Esophagus muscularis mucosa (tissue), 4 donors: ENCODE measurements around the gene LYZL4. TPM values are rescaled to one million over a fixed set of nuclear protein-coding genes. Genes with fewer than 3 reads are reported as not detected.

Experiments
- DNase-seq: peaks from one replicate; pipeline ENCODE4 v3.0.0-alpha.2; 2017; ENCODE audit errors: extremely low spot score
- H3K27ac ChIP-seq, 4 donors: fragments of 200-600 bp; sonication (generic); replicated peaks in 1 of 4; 1 replicate in 3 of 4; 2 replicates in 1 of 4; pipeline ENCODE4 v1.5.1; 2016 to 2019; ENCODE audit warnings: mild to moderate bottlenecking in 1 of 4
- H3K27me3 ChIP-seq, 4 donors: fragments of 200-600 bp; sonication (generic); one replicate each; pipeline versions ENCODE4 v1.5.1 to v1.6.0; 2016 to 2019
- H3K36me3 ChIP-seq, 4 donors: fragments of 200-600 bp; sonication (generic); one replicate each; pipeline ENCODE4 v1.5.1; 2016 to 2019
- H3K4me1 ChIP-seq, 4 donors: fragments of 200-600 bp; sonication (generic); one replicate each; pipeline ENCODE4 v1.5.1; 2016 to 2019
- H3K4me3 ChIP-seq, 4 donors: fragments of 200-600 bp; sonication (generic); 1 replicate in 2 of 4; 2 replicates in 2 of 4; pipeline ENCODE4 v1.5.1; 2016 to 2019; ENCODE audit warnings: mild to moderate bottlenecking in 4 of 4, moderate library complexity in 1 of 4
- H3K9me3 ChIP-seq, 4 donors: fragments of 200-600 bp; sonication (generic); 1 replicate in 3 of 4; 2 replicates in 1 of 4; pipeline ENCODE4 v1.5.1; 2016 to 2019
- EP300 ChIP-seq: sonication (generic); formaldehyde crosslinking; IDR thresholded peaks from one replicate; pipeline ENCODE4 v1.6.1; 2017; ENCODE audit warnings: antibody characterized with exemption
- POLR2A ChIP-seq: fragments of 450-650 bp; IDR thresholded peaks from one replicate; pipeline ENCODE4 v1.6.1; 2017; ENCODE audit warnings: antibody characterized with exemption, moderate library complexity, mild to moderate bottlenecking, low read depth
- POLR2AphosphoS5 ChIP-seq, 2 donors: sonication (generic); formaldehyde crosslinking; IDR thresholded peaks; one replicate each; pipeline ENCODE4 v1.6.1; 2017; ENCODE audit warnings: antibody characterized with exemption in 2 of 2
- WGBS: methylation state at CpG from one replicate; pipeline ENCODE4 v1.1.5; 2018; 5-methylcytosine and 5-hydroxymethylcytosine counted together
- intact Hi-C: fragments of 100-400 bp; cut with DNase I; formaldehyde crosslinking; loops from one replicate; pipeline ENCODE4 v1.15.1; 2023
- total RNA-seq, 4 donors: library from RNA; depleted of rRNA; stranded (reverse); fragments of >200 nt; gene quantifications; one replicate each; pipeline versions ENCODE4 v1.1.0 to v1.2.1, GENCODE V29; 2016
- TF ChIP-seq, protein P1 (sequence below), 3 experiments: fragments of 200-600 bp in 2 of 3; fragments of 450-650 bp in 1 of 3; sonication (generic) in 2 of 3; IDR thresholded peaks; one replicate each; pipeline ENCODE4 v1.5.1; 2017 to 2019; ENCODE audit warnings: antibody characterized with exemption in 3 of 3, mild to moderate bottlenecking in 2 of 3, moderate library complexity in 1 of 3

Gene LYZL4
- total RNA-seq, 4 donors from 2014 or later: not detected

DNA sequence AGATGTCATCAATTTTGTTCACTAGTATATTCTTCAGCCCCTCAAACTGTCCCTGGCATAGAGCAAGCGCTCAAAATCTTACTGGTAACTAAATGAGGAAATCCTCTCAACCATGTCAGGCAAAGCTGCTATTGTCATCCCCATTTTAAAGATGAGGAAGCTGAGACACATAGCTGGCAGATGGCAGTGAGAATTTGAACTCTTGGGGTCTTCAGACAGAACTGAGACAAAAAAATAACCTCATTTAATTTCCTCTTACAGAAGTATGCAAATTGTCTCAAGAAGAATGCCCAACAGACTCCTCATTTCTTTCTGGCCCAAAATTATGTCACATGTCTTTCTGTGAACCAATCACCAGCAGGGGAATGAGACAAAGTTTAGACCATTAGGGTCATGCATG lies 40.2 kb upstream of the LYZL4 start:
- H3K27ac ChIP-seq: no peak overlapping the region
- H3K36me3 ChIP-seq: no peaks in the 10 kb centered on the region
- 97% methylated on average over 1 of the region's 1 CpG for WGBS
- no peaks in the 10 kb centered on the region for H3K9me3 ChIP-seq
- peaks cover 6 to 12% (median 12%) of the 10 kb centered on the region in 4 donors for H3K4me1 ChIP-seq
- no peak for DNase-seq
- no peak for TF ChIP-seq POLR2AphosphoS5 (IDR thresholded peaks at IDR 0.05)
- TF ChIP-seq, protein P1, sequence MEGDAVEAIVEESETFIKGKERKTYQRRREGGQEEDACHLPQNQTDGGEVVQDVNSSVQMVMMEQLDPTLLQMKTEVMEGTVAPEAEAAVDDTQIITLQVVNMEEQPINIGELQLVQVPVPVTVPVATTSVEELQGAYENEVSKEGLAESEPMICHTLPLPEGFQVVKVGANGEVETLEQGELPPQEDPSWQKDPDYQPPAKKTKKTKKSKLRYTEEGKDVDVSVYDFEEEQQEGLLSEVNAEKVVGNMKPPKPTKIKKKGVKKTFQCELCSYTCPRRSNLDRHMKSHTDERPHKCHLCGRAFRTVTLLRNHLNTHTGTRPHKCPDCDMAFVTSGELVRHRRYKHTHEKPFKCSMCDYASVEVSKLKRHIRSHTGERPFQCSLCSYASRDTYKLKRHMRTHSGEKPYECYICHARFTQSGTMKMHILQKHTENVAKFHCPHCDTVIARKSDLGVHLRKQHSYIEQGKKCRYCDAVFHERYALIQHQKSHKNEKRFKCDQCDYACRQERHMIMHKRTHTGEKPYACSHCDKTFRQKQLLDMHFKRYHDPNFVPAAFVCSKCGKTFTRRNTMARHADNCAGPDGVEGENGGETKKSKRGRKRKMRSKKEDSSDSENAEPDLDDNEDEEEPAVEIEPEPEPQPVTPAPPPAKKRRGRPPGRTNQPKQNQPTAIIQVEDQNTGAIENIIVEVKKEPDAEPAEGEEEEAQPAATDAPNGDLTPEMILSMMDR (IDR thresholded peaks at IDR 0.05): no peak
- no peak for TF ChIP-seq EP300
- TF ChIP-seq POLR2A: no peak
- no peaks in the 10 kb centered on the region for H3K27me3 ChIP-seq
- H3K4me3 ChIP-seq: no peak overlapping the region
- intact Hi-C loops: no loop called here

DNA sequence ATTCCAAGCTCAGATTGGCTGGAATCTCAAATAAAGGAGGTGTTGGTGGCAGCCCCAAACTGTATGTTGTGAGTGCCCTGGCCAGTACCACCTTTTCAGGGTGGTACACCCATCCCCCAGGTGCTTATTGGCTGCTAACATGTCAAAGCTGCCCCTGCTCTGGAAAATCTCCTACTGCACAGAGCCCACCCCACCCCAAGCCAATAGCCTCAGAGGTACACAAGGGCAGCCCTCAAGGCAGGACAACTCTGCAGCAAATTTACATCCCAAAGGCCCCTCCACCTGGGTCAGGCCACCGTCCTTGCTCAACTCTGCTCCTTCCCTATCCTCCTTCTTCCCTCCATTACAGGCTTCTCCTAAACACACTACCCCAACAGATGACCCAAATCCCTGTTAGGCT lies 37.1 kb upstream of the LYZL4 start:
- WGBS: 84% methylated on average over 1 of the region's 1 CpG
- H3K4me3 ChIP-seq: no peak overlapping the region
- no peak overlapping the region for H3K27ac ChIP-seq
- peaks cover 0 to 7% (median 0%) of the 10 kb centered on the region in 4 donors for H3K27me3 ChIP-seq
- no peaks in the 10 kb centered on the region for H3K36me3 ChIP-seq
- DNase-seq: peak; percentile 77
- intact Hi-C loops: no loop called here
- no peaks in the 10 kb centered on the region for H3K9me3 ChIP-seq
- H3K4me1 ChIP-seq: peaks cover 6 to 12% (median 12%) of the 10 kb centered on the region in 4 donors
- TF ChIP-seq, protein P1 (IDR thresholded peaks at IDR 0.05): no peak
- TF ChIP-seq POLR2AphosphoS5 (IDR thresholded peaks at IDR 0.05): no peak
- no peak for TF ChIP-seq EP300
- TF ChIP-seq POLR2A: no peak

DNA sequence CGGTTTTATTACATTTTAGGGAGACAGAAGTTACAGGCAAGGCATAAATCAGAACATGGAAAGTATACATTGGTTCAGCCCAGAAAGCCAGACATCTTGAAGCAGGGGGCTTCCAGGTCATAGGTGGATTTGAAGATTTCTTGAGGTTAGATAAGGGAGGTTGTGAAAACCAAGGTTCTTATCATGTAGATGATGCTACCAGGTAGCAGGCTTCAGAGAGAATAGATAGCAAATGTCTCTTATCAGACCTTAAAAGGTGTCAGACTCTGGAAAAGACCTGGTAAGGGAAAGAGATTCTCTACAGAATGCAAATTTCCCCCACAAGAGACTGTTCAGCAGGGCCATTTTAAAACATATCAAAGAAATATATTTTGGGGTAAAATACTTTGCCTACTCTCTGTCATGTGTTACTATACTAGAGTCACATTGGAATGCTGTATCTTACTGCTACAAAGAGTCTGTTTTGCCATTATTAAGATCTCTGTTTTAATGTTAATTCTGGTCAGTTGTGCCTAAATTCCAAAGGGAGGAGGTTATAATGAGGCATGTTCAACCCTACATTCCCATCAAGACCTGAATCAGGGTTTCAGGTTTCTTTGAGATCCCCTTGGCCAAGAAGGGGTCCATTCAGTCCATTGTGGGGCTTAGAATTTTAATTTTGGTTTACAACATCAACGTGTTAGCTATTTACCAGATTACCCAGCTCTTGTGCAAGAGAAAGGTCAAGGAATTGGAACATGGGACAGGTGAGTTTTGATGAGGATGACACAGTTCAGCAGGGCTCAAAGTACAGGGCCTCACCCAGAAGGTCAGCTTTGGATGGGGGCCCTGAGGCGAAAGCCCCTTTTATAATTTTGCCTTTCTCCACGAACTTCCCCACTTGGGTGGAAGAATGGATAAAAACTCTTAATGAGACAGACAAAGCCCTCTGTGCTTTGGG lies 36.0 kb upstream of the LYZL4 start:
- Histone ChIP-seq H3K27me3 (peaks cover 0 to 7% (median 0%) of the 10 kb centered on the region in 4 donors), H3K4me1 (peaks cover 0 to 4% (median 3%) of the 10 kb centered on the region in 4 donors), H3K36me3 (no peaks in the 10 kb centered on the region), H3K9me3 (no peaks in the 10 kb centered on the region), H3K27ac (no peak overlapping the region), H3K4me3 (no peak overlapping the region)
- intact Hi-C loops: no loop called here
- 74% methylated on average over 4 of the region's 4 CpGs for WGBS
- DNase-seq: no peak
- TF ChIP-seq, protein P1 (IDR thresholded peaks at IDR 0.05): no peak
- TF ChIP-seq POLR2A (no peak), EP300 (no peak), POLR2AphosphoS5 (IDR thresholded peaks at IDR 0.05) (no peak)

DNA sequence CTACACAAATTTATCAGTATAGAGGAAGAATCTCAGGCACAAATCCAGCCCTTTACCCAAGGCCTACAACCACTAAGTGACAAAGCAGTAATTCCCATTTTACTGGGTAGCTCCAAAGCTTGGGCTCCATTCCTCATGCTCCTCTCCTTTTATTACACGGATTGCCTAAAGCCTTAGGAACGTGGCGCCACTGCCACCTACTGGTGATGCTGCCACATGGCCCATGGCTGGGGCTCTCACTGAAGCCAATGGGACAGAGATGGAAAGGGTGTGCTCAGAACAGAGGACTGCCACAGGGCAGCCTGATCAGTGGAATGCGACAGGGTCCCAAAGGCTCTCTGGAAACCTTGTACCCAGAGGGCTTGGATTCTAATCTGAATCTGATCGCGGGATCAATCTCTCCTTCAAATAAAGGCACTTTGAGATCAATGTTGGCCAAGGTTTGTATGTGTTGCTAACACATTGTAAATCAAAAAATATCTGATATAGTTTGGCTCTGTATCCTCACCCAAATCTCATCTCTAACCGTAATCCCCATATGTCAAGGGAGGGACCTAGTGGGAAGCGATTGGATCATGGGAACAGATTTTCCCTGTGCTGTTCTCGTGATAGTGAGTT lies 33.5 kb upstream of the LYZL4 start:
- 26% methylated on average over 9 of the region's 9 CpGs for WGBS
- Histone ChIP-seq H3K27ac (no peak overlapping the region), H3K4me3 (no peak overlapping the region), H3K9me3 (no peaks in the 10 kb centered on the region), H3K27me3 (peaks cover 0 to 15% (median 0%) of the 10 kb centered on the region in 4 donors), H3K36me3 (no peaks in the 10 kb centered on the region), H3K4me1 (no peaks in the 10 kb centered on the region)
- DNase-seq: peak; percentile 95
- peak in 1 of 2 donors; percentile 21 for TF ChIP-seq POLR2AphosphoS5 (IDR thresholded peaks at IDR 0.05)
- TF ChIP-seq EP300: no peak
- TF ChIP-seq, protein P1 (IDR thresholded peaks at IDR 0.05): peak in 2 of 3 experiments; percentile 95 to 96
- no peak for TF ChIP-seq POLR2A
- intact Hi-C loops: loop anchor here (1.0 to 5.0 kb wide), 3 partner anchors 197 to 552 kb away; no protein-coding TSS in a partner anchor
